ENCODE measurements around the gene POLL.
"Not testable (repeated sequence)": the region's sequence is repeated elsewhere in the genome, so short reads cannot be mapped to it uniquely, and the experiment has no call there.

Gene POLL

DNA sequence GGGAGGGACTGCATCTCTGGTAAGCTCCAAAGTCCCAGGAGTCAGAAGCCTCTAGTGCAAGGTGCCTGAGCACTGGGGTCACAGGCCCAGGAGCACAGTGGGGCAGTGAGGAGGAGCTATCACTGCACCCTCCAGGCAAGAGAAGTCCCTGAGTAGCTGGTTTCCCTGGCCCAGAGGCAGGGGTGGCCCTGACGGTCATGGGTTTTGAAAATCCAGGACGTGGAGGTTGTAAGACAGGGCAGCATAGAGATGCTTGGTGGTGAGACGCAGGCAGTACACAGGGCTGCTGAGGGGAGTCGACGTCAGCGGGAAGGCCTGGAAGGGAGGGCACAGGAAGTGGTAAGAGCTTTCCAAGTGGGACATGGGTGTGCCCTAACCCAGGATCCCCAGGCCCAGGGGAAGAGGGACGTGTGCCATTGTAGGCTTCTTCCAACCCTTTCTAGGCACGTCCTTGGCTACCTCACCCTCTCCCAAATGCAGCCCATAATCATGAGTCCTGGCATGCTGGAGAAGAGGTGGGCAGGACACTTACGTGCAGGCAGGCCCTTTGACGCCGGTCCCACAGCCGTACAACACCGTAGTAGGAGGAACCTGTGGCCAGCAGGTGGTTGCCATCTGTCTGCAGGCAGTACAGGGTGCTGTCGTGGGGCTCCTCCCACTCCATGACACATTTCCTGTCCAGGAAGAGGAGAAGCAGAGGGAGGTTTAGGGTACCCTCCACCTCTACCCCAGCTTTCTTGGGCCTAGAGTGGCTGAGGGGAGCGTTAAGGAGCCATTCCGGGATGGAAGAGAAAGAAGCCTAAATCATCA, 23.2 kb upstream of the POLL start:
- no peak for DNase-seq

- no peak for DNase-seq
Observed at GRCh38 chr10:101609481-101609880, 21.4 kb upstream of the POLL start.

DNA sequence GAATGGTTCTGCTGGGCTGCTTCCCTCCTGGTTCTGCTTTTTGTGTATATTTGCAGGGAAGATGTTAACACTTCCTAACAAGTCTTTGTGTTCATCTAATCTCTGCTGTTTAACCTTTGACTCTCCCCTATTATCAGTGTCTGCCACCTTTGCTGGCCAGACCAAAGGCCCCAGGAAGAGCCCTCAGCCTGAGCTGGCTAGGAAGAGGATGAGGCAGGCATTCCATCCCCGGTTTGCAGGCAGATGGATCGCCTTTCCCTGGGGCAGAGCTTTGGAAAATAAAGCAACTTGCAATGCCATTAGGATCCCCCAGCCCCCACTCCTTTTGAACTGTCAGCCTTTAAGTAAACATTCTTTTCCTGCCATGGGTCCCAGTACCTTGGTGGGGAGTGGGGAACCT, 19.1 kb upstream of the POLL start:
- no peak for DNase-seq

- peak; percentile 22 for DNase-seq
Observed at GRCh38 chr10:101602761-101603398, 14.8 kb upstream of the POLL start.

DNA sequence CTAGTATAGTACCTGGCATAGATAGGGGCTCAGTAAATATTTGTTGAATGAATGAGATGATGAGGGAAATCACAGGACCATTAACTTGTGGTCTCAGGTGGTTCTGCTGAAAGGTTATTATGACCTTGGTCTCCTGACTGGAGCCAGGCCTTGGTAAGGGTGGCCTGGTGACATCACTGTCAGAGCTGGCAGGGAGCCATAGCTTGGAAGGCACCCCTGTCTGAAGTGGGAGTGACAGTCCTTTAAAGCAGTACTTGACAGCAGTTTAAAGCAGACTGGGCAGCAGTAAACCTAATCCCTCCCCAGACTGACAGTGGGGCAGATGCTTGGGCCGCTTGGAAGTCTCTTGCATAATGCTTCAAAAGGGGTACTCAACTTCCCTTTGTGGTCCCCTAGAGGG, 13.5 kb upstream of the POLL start:
- DNase-seq: no peak

DNA sequence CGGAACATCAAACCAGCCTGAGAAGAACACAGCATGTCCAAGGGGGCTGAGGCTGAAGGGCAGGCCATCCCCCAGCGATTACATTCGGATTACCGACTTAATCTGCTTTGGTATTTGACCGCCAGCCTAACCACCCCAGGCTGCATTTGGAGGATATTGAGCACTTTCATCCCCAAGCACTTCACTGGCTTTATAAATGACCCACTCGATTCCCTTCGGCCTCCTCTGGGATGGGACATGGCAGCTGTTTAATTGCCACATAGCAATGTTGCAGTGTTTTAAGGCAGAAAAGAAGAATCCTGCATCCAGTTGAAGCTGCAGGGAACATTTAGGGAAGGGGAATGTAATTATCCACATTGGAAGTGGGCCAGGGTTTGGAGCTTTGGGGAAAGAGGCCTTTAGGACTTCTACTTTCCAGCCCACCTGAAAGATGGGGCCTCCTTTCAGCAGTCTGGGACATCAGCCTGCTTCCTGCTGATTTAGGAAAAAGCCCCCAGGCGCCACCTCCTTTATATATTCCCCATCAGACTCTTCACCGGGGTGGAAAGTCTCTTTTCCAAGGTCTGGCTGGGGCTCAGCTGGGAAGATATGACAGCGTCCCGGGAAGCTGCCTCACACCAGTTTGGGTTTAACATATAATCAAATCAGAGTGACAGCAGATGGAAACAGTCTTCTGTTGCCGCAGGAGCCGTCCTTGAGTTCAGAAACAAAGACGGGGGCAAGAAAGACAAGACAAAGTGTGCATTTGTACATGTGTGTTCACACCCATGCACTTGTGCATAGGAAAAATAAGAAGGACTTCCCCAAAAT, 9.2 kb upstream of the POLL start:
- DNase-seq: no peak

GRCh38 chr10:101595591-101596433, 7.8 kb upstream of the POLL start:
- DNase-seq: no peak

DNA sequence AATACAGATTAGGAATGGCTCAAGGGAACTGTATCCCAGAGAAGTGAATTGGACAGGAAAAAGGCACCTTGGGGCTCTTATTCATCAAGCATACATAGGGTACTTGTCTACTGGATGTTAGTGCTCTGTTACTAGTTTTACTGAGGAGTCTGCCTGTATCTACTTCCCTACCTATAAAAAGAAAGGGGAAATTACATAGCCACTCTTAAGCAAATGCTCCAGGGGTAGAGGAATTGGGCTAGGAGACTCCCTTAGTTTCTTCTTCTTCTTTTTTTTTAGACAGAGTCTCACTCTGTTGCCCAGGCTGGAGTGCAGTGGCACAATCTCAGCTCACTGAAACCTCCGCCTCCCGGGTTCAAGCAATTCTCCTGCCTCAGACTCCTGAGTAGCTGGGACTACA, 5.3 kb upstream of the POLL start:
- not testable (repeated sequence) for DNase-seq

DNA sequence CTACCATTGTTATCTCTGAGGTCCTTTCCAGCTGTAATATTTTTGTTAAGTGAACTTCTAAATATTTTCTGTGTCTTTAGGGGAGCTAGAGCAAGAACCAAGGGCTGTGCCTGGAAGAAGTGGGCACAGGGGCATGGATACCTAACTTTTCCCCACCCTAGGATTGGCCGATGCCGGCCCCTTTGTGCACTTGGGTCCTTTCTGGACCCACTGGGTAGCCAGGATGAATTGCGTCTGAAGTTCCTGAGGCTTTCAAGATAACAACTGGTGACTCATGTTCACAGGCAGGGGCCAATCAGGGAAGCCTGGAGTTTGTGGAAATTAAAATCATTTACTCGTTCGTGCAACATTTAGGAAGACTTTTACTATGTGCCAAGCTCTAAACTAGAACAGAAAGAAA, 822 bp upstream of the POLL start:
- DNase-seq: no peak

- DNase-seq: no peak
Observed at GRCh38 chr10:101585841-101586240, 2.2 kb downstream of the POLL start.

- no peak for DNase-seq
Observed at GRCh38 chr10:101580486-101581399, 7.3 kb downstream of the POLL start.

DNA sequence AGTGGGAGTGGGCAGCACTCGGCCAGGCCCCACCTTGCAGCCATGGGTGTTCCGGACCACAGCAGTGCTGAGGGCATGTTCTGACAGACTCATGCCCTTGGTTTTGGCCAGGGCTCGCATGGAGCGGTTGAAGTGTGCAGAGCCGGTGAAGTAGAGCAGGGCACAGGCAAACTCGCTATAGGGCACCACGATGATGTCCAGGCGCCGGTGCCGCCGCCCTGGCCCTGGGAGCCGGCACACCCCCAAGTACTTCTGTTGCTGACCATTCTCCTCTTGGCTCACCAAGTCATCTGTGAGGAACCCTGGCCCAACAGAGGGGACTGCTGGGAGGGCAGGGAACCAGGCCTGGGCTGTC, 8.6 kb downstream of the POLL start:
- DNase-seq: no peak

DNA sequence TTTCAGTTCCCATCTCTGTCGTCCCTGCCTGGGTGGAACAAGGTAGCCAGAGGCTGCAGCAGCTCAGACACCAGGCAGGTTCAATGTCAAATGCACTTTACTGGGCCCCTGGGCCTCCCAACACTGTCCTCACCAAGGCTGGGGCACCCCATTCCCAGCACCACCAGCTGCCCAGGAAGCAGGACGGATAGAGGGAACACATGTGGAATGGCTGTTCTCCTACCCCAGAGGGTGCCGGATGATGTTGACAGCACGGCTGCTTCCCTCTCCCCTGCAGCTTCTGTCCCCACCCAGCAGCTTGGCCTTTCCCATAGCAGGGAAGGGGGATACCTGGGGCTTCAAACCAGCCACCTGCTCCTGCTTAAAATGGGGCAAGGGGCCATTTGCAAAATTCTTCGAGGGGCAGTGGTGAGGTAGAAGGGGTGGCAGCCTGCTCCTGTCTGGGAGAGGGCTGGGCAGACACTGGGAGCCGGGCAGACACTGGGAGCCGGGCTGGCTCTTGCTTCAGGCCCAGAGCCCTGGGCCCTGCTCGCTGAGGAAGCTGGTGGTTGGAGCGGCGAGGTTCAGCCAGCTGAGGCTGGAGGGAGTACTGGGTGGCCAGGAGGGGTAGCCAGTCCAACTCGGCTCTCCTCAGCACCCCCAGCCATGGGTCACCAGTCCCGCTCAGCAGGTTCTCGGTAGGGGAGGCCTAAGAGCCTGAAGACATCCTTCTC, 9.1 kb downstream of the POLL start:
- no peak for DNase-seq

GRCh38 chr10:101578192-101578591, 9.9 kb downstream of the POLL start:
- DNase-seq: no peak

- DNase-seq: no peak
Observed at GRCh38 chr10:101577121-101577871, 10.8 kb downstream of the POLL start.

- DNase-seq: no peak
Observed at GRCh38 chr10:101576211-101576863, 11.7 kb downstream of the POLL start.

GRCh38 chr10:101575580-101576210, 12.4 kb downstream of the POLL start:
- DNase-seq: no peak

DNA sequence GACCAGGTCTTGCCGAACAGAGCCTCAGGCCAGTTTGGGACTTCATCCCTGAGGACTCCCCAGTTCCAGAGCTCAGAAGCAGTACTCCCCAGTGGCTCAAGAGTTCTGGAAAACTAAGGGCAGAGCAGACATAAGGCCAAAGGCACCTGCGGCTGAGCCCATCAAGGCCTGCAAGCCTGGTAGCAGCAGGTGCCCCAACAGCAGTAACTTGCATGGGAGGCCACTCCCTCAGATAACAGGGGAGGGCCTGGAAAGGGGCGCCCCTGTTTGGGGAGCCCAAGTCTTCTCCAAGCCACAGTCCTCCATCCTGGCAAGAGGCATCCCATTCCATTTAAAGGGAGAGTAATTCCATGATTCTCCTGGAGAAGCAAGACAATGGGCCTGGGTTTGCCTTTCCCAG, 13.0 kb downstream of the POLL start:
- DNase-seq: no peak
